Measurements from ENCODE around the gene HCK.

Gene HCK

GRCh38 chr20:32128167-32128566 lies 76.1 kb downstream of the HCK start:
- TF ChIP-seq CTCF (IDR thresholded peaks at IDR 0.05; ENCODE audit: low read length), result no peak
- TF ChIP-seq EZH2phosphoT487 (IDR thresholded peaks at IDR 0.05; ENCODE audit: low read length), result no peak
- no peak for TF ChIP-seq EZH2 (optimal IDR thresholded peaks at IDR 0.05; ENCODE audit: low read depth, low read length)
- no peak for DNase-seq
- H3K79me2 ChIP-seq (ENCODE audit: low read length), result peaks cover 80% of the 10 kb centered on the region
- no peak overlapping the region for H3K27ac ChIP-seq (ENCODE audit: low read length)
- no peaks in the 10 kb centered on the region for H3K27me3 ChIP-seq (replicated peaks; ENCODE audit: insufficient read depth, low read length)
- peaks cover 8% of the 10 kb centered on the region; the same call in 1 of the 2 replicates for H3F3A ChIP-seq (ENCODE audit: insufficient read depth, low read length)
- H3K9ac ChIP-seq (ENCODE audit: low read length), result no peak overlapping the region
- no peaks in the 10 kb centered on the region for H3K9me3 ChIP-seq (replicated peaks; ENCODE audit: insufficient read depth, low read length)
- H3K4me2 ChIP-seq (ENCODE audit: low read depth, low read length), result no peak overlapping the region
- H3K9me2 ChIP-seq (replicated peaks; ENCODE audit: insufficient read depth, low read length), result no peaks in the 10 kb centered on the region
- no peak overlapping the region for H2AFZ ChIP-seq (ENCODE audit: low read length)
- H3K4me3 ChIP-seq (ENCODE audit: low read length), result no peak overlapping the region
- H3K36me3 ChIP-seq (replicated peaks; ENCODE audit: insufficient read depth, low read length), result no peaks in the 10 kb centered on the region
- H4K20me1 ChIP-seq (ENCODE audit: insufficient read depth, low read length), result 0 out of 2 replicates have a peak, but pooled peaks cover 4% of the 10 kb centered on the region
- peaks cover 19% of the 10 kb centered on the region for H3K4me1 ChIP-seq (ENCODE audit: low read length)

GRCh38 chr20:32129863-32130262 lies 77.8 kb downstream of the HCK start:
- Histone ChIP-seq H3K79me2 (ENCODE audit: low read length) (peaks cover 81% of the 10 kb centered on the region), H3K4me3 (ENCODE audit: low read length) (no peak overlapping the region), H3K36me3 (replicated peaks; ENCODE audit: insufficient read depth, low read length) (no peaks in the 10 kb centered on the region), H3K27me3 (replicated peaks; ENCODE audit: insufficient read depth, low read length) (no peaks in the 10 kb centered on the region), H3K9me2 (replicated peaks; ENCODE audit: insufficient read depth, low read length) (no peaks in the 10 kb centered on the region), H4K20me1 (ENCODE audit: insufficient read depth, low read length) (0 out of 2 replicates have a peak, but pooled peaks cover 4% of the 10 kb centered on the region), H3K4me1 (ENCODE audit: low read length) (peaks cover 24% of the 10 kb centered on the region), H3F3A (ENCODE audit: insufficient read depth, low read length) (peaks cover 12% of the 10 kb centered on the region; the same call in 1 of the 2 replicates), H3K27ac (ENCODE audit: low read length) (no peak overlapping the region), H3K9ac (ENCODE audit: low read length) (no peak overlapping the region), H3K4me2 (ENCODE audit: low read depth, low read length) (no peak overlapping the region), H2AFZ (ENCODE audit: low read length) (no peak overlapping the region), H3K9me3 (replicated peaks; ENCODE audit: insufficient read depth, low read length) (no peaks in the 10 kb centered on the region)
- no peak for DNase-seq
- TF ChIP-seq CTCF (IDR thresholded peaks at IDR 0.05; ENCODE audit: low read length) (no peak), EZH2phosphoT487 (IDR thresholded peaks at IDR 0.05; ENCODE audit: low read length) (no peak), EZH2 (optimal IDR thresholded peaks at IDR 0.05; ENCODE audit: low read depth, low read length) (no peak)

DNA sequence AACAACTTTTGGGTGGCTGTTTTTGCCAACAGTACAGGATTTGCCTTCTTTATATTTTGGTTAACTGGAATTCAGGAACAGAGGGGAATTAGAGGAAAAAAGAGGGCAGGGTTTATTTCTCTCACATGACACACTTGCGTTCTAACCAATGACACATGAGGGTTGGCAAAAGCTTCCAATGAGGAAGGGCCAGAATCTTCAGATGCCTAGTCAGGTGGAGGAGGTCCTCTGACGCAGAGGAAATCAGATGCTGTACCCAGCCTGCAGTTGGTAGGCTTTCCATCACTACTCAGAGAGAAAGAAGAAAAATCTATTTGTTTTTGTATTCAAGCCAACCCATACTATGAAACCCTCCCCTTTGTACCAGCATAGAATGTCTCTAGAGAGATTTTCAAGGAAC lies 78.3 kb downstream of the HCK start:
- Histone ChIP-seq H2AFZ (ENCODE audit: low read length) (no peak overlapping the region), H3K79me2 (ENCODE audit: low read length) (peaks cover 80% of the 10 kb centered on the region), H3K27ac (ENCODE audit: low read length) (no peak overlapping the region), H3F3A (ENCODE audit: insufficient read depth, low read length) (peaks cover 12% of the 10 kb centered on the region; the same call in 1 of the 2 replicates), H3K9ac (ENCODE audit: low read length) (no peak overlapping the region), H3K4me3 (ENCODE audit: low read length) (no peak overlapping the region), H3K36me3 (replicated peaks; ENCODE audit: insufficient read depth, low read length) (no peaks in the 10 kb centered on the region), H3K9me3 (replicated peaks; ENCODE audit: insufficient read depth, low read length) (no peaks in the 10 kb centered on the region), H3K4me2 (ENCODE audit: low read depth, low read length) (no peak overlapping the region), H3K9me2 (replicated peaks; ENCODE audit: insufficient read depth, low read length) (no peaks in the 10 kb centered on the region), H4K20me1 (ENCODE audit: insufficient read depth, low read length) (0 out of 2 replicates have a peak, but pooled peaks cover 4% of the 10 kb centered on the region), H3K4me1 (ENCODE audit: low read length) (peaks cover 24% of the 10 kb centered on the region), H3K27me3 (replicated peaks; ENCODE audit: insufficient read depth, low read length) (no peaks in the 10 kb centered on the region)
- TF ChIP-seq EZH2phosphoT487 (IDR thresholded peaks at IDR 0.05; ENCODE audit: low read length) (no peak), EZH2 (optimal IDR thresholded peaks at IDR 0.05; ENCODE audit: low read depth, low read length) (no peak), CTCF (IDR thresholded peaks at IDR 0.05; ENCODE audit: low read length) (no peak)
- no peak for DNase-seq
